ENCODE measurements around the gene ROS1.

Gene ROS1

DNA sequence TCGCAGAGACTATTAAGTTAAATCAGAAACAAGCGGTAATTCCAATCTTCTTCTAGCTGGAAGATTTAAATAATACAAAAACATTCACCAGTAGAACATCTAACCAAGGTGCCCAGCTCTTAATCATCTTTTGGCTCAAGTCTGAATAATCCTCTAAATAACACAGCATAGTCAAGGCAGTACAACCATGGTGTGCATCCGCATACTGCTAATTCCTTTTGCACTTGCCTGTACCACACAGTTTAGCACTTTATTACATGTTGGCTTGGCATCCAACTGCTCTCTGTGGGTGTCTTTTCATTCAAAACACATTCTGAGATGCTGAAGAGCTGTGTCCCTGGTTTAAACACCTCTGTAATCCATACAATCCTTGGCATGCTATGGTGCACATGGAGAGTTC lies 118.1 kb downstream of the ROS1 start:
- no peak for DNase-seq

DNA sequence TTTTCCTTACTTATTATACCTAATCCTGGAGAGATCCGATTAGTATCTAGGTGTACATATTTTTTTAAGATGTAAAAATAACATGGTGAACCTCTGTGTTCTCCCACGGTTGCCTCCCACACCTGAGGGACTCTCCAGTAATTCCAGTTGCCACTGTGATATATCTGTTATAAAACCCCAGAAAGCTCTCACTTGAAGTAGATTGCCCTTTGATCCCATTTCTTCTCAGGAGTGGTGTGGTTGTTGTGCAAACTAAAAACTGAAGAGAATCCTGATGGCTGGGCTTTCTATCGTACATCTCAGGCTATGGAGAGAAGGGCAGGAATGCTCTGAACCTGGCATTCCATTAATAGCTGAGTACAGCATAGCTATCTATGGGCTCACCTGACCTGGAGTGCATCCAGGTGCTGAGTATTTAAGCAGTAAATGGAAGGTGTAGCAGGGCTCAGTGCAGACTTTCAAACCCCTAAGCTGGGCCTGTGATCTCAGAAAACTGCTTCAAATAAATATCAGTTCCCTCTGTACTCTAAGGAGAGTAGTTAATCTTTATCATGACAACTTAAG lies 119.4 kb downstream of the ROS1 start:
- DNase-seq = no peak

DNA sequence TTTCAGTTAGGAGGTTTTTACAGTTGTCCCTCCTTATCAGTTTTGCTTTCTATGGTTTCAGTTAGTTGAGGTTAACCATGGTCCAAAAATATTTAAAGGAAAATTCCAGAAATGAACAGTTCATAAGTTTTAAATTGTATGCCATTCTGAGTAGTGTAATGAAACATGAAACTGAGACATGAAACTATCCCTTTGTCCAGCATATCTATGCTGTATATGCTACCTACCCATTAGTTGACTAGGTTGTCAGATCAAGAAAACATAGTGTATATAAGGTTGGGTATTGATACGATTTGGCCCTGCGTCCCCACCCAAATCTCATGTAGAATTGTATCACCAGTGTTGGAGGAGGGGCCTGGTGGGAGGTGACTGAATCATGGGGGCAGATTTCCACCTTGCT lies 121.3 kb downstream of the ROS1 start:
- DNase-seq = no peak

DNA sequence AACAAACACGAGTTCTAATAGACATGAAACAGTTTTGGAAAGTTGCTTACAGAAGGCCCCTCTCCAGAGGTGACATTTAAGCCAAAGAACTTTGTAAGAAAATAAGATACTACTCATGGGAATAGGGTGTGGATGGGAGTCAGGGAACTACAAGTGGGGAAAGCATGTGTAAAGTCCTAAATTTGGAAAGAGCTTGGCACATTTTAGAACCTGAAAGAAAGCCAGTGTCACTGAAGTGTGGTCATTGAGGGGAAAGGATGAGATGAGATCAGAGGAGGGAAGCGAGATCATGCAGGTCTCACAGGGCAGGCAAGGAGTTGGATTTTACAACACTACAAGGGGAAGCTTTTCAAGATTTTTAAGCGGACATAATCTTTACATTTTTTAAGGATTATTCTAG lies 122.4 kb downstream of the ROS1 start:
- DNase-seq = no peak

DNA sequence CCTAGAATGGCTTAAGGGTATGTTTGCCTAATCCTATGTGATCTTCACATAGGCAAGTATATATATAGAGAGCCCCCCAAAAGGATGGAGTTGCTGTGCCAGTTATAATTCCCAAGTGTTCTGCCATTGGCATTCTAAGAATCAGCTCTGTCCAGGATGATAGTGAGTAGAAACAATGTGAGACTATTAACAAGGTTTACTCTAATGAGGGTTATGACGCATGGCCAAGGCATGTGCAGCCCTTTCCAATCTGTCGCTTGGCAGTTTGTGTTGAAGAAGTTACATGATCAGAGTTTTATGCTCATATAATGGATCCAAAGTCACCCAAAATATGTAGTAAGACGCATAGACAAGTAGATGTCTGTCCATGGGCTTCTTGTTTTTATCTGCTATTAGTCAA lies 126.8 kb downstream of the ROS1 start:
- DNase-seq = no peak

DNA sequence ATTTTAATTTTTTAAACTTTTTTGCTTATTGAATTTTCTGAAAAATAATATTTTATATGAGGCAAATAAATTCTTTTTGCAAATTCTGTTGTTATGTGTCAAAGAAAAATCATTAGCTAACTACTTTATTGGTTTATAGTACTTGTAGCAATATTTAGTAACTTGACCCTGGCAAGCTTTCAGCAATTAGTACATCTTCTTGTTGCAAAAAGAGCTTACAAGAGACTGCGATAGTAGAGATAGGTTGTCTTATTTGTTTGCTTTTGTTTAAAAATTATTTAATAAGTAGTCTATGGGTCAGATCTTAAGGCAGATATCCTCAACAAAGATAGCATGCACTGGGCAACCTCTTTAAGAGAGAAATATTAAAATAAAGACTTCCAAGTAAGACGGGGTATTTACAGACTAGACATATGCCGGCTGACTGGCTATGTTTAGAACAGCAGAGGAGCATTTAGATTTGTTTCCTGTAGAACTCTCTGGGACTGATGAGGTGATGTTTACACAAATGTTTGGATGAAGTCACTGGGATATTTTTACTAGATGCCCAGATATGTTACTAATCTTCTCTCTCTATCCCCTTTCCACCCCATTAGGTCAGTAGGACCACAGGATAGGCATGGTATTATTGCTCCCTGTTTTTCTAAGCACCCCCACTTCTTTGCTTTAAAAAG lies 135.4 kb downstream of the ROS1 start:
- no peak for DNase-seq

DNA sequence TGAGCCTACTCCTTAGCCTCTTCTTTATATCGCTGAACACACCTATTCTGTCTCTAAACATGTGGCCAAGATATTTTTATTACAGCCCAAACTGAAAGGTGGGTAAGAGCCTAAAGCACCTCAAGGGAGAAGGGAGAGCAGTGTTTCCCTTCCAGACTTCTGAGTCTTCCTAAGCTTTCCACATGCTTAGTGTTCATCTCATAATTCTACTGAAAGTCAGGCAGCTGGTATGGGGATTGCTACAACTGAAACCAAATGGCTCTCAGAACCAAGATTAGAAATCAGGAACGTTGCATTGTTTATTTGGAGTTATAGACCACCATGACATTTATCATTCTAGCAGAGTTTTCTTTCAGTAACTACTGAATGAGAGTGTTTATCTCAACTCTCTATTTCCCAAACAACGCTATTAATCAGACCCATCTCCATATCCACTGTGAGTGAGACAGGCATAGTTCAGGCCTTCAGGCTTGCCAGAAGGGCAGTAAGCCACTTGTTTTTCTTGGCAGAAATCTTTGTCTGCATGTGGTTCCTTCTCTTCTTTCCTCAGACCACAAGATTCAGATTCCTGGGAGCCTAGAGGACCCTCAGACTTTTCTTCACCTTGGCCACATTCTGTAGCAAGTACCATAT lies 137.5 kb downstream of the ROS1 start:
- DNase-seq = no peak

DNA sequence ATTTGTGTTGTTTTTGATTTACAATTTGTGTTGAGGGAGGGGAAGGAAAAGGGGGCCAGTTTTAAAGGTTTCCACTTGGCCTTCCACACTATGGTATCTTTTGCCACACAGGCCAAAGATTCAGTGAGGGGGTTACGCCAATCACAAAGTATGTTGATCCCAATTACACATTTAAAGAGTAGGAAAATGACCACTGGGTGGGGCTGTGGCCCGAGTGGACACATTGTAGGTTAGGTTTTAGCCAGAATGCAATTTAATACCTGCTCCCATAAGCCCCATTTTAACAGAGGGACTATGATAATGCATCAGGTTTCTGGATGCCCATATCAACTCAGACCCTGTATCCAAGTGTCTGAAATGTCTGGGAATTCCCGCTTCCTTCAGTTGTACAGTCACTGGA lies 144.8 kb downstream of the ROS1 start:
- DNase-seq = no peak

DNA sequence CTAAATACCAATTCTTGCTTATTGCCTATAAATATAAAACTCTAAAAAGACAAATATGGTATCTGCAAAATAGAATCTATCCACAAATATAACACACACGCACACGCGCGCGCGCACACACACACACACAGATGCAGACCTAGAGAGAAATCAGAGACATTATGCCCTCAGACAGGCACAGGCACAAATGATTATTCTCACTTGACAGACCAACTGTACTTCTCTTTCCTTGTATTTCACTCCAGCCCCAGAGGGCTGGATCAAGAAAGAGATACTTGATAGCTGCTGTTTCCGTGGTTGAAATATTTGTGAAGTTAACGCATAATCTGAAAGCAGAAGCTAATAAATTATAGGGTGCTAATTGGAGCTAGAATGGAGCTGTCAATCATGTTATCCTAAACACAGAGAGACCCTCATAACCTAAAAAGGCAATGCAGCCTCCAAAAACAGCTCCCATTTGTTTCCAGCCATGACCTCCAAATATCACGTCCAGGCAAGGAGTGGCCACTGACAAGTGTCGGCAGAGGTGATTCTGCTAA lies 148.9 kb downstream of the ROS1 start:
- no peak for DNase-seq

DNA sequence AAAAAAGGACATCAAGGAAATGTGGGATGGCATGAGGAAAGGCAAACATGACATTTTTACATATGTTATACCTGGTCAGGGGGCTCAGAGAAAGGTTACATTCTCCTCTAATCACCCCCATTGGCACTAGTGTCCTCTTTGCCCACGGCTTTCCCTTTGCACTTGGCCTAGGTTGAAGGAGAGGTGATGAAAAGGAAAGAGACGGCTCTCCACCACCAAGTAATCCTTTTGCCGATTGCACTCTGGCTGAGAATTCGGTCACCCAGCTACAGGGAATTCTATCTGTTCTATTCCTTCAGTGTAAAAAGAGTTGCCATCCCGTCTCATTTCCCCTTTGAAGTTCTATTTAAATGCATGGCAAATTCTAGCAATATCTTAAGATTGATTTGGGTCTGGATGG lies 150.0 kb downstream of the ROS1 start:
- DNase-seq = no peak

DNA sequence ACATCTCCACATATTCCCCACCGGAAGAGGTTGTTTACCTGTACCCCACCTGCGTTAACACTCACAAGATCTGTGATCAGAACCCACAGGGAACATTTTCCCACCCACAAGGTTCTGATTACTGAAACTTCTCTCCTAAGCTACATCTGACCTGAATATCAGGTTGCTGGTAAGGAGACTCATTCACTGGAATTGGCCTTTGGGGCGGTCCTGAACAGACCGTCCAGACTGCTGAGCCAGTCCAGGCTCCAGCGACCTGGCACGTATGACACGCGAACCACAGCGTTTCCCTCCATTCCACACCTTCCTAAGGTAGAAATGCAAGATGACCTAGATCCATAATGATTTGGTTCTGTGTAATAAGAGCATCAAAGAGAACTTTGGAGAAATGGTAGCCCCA lies 150.5 kb downstream of the ROS1 start:
- no peak for DNase-seq

DNA sequence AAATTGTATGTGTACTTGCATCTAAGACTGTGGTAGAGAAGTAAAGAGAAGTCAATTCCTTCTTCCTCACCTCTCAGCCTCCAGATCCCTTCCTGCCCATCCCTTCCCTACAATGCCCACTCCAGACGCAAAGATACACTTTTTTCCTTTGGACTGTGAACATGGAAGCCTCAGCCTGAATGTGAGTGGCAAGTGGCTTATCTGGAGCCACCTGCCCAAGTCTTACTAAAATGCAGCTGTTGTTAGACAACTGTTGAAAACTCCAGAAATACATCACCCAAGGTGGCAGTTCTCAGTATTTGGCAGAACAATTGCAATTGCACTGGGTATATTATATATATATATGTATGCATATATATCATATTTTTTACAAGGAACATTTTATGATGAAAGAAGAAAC lies 152.9 kb downstream of the ROS1 start:
- no peak for DNase-seq

DNA sequence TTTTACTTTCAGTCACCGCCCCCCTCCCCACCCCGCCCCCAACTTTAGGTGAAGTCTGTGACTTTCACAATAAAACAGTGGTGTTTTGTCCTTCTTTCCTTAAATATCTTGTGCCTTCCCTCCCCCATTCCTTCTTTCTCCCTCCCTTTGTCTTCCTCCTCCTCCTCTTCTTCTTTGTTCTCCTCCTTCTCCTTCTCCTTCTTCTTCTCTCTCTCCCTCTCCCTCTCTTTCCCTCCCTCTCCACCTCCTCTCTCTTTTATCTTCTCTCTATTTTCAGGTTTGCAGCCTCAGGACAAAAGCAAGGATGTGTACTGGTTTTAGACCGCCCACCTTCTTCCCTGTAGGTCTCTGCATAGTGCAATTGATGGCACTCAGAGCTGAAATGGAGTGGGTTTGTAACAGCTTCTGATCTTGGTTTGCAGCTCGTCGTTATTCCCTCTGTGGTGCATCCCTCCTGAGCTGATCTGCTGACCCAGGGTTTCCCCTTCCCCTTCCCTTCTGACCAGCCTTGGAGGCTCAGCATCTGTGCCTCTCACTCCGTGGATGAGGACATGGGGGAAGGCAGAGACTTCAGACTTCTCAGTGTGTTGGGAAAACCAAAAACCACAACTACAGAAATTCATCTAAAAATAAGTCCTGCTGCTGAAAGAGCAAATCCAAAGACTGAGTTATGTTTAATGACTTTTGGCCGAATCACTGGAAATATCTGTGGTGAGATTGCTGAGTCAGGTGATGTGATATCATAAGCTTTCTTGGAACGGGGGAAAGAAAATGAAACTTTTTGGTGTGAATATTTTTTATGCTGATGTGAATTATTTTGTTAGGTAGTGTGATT lies 153.5 kb downstream of the ROS1 start:
- no peak for DNase-seq

DNA sequence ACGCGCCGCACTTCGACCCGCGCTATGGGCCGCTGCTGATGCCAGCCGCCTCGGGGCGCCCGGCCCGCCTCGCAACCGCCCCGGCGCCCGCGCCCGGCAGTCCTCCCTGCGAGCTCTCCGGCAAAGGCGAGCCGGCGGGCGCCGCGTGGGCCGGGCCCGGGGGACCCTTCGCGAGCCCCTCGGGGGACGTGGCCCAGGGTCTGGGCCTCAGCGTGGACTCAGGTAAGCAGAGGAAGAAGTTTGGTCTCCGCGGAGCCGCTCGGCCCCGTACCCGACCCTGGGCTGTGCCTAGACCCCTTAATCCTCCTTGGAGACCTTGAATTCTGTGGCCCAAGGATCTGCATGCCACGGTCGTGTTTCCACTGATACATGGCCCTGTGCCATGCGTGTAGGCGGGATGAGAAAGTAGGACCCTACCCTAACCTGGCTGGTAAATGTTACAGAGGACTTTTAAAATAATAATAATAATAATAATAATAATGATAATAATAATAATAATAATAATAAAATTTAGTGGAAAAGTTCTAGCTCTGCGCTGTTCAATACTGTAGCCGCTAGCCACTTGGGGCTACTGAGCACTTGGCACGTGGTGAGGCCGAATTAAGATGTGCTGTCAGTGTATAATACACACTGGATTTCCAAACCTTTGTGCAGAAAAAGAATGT lies 154.8 kb downstream of the ROS1 start:
- no peak for DNase-seq

DNA sequence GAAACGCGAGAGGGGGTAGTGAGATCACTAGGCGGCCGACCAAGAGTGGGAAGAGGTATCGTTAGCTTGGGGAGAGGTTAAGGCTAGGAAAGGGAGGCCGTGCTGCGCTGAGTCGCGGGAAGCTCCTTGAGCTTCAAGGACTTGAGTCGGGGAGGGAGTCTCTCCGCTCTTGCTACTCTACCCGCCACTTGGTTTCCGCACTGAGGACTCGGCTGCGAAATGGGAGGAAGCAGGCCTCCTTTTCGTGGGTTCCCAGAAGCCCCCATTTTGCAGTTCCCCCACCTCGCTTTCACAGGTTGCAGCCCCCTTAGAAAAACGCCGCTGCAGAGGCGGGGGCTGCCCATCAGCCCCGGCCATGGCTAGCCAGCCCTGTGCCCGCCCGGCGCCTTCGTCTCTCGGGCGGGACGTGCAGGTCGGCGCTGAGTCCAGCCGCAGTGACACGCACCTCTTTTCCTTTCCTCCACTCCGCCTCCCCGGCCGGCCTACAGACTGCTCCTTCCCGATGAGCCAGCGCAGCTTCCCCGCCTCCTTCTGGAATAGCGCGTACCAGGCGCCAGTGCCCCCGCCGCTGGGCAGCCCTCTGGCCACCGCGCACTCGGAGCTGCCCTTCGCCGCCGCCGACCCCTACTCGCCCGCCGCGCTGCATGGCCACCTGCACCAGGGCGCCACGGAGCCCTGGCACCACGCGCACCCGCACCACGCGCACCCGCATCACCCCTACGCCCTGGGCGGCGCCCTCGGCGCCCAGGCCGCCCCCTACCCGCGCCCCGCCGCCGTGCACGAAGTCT lies 155.5 kb downstream of the ROS1 start:
- DNase-seq = no peak

DNA sequence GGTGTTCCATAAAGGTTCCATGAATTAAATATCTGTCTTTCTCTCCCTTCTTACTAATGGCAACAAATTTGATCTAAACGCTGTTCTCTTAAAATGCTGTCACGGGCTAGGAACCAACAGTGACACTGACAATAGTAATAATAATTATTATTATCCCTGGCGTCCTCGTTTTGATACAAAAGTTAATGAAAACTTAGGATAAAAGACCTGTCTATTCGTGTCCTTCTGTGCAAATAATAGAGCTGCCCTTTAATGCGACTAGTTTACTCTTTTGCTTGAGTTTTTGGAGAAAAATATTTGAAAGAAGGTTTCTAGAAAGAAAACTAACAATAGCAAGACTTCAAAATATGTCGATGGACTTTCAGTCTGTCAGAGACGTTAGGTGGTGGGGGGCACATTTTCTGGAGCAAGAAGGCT lies 156.1 kb downstream of the ROS1 start:
- no peak for DNase-seq

DNA sequence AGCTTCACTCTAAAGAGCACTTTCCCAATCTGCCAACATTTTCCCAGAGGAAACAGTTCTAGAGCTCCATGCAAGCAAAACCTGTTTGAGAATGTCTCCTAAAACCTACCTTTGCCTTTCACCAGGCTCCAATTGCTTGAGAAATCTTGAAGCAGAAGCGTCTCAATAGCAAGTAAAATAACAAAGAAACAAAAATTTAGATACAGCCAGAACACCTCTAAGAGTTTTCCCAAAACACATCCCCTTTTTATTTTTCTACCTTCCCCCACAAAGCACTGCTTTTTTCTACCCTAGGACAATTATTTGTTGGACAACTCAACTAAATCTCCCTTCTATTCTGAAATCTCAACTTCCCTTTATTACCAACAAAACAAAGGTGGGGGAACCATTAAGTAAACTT lies 156.8 kb downstream of the ROS1 start:
- DNase-seq = no peak

DNA sequence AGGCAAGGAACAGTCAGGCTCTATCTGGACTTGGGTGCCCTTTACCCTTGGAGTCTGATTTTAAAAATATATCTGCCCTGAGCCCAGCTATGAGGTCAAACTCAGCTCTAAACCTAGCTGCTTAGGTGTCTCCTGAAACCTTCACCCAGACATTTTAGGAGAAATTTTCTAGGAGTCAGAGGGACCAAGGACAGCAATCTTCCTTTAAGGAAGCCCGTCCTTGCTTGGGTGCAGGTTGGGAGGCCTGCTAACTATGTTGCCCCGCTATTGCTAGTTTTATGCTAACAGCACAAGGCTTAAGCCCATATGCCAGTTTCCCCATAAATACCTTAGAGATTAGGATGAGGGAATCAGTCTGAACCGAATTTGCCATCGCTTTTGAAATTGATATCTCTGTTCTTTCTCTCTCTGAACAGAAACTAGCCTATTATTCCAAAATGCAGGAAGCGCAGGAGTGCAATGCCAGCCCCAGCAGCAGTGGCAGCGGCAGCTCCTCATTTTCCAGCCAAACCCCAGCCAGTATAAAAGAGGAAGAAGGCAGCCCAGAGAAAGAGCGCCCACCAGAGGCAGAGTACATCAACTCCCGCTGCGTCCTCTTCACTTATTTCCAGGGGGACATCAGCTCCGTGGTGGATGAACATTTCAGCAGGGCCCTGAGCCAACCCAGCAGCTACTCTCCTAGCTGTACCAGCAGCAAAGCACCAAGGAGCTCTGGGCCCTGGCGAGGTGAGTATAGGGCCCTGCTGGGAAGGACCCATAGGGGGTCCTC lies 157.8 kb downstream of the ROS1 start:
- no peak for DNase-seq

DNA sequence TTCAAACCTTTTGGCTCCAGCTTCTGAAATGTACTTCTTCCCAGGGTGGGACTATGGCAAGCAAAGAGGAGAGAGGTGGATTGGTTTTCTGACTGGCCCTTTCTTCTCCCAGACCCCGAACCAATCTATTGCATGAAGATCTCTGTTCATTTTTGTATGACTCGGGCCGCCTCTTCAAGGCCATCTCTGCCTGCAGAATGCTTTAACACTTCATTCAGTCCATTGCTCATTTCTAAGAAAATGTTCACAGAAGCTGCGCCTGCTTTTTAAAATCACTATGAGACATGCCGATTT lies 158.7 kb downstream of the ROS1 start:
- no peak for DNase-seq

DNA sequence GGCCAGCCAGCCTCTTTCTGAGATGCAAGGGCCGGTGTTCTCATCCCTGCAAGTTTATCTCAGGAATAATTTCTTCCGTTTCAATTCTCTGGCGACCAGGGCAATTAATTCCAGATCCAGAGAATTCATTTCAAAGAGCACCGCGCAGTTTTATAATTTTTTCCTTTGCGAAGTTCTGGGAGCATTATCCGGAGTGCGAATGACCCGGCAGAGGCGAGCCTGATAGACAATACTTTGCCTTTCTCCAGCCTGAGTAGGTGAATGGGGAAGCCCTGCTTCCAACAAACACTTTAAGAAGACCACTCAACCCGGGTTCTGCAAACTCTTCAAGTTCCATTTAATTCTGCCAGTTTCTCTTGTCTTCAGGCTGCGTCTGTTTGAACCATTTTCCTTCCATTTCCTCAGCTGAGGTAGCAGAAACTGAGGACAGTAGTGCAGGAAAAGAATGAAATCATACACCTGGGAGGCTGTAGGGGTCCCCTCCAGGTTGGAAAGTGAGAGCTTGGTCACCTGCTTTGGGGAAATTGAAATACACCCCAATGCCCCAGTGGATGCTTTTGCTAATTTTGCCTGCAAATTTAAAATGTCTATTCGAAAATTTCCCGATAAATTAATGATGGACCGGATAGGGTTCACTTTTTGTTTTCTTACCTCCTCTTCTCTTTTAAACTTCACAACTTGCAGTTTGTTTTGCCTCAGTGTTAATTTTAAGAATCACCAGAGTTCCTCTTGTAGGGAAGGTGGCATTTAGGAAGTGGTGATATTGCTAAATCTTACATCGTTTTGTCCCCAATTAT lies 159.3 kb downstream of the ROS1 start:
- no peak for DNase-seq
